NCI-H2227 (cell line): ENCODE measurements around the gene HSD3B1.
"Not testable (repeated sequence)": the region's sequence is repeated elsewhere in the genome, so short reads cannot be mapped to it uniquely, and the experiment has no call there.

Experiments
- DNase-seq: peaks from one replicate; lab custom pipeline; 2025; ENCODE audit not compliant: unreplicated experiment; lab: John Stamatoyannopoulos, UW

HSD3B1 gene

DNA sequence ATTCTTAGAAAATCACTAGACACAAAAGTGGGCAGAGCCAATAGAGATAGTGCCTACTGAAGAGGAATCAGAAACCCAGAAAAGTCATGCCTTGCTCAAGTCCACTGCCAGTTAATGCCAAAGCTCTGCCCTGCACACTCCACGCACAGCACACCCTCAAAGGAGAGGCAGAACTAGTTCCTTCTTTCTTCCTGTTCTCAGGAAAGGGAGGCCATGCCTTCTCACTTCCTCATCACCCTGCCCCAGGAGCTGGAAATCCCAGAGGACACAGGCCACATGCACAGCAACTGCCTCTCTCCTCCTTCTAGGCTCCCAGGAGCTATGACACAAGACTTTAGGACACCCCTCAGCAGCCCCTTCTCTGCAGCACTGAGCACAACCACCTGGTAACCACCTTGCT is 45.6 kb downstream of the HSD3B1 start:
- DNase-seq, result not testable (repeated sequence)

DNA sequence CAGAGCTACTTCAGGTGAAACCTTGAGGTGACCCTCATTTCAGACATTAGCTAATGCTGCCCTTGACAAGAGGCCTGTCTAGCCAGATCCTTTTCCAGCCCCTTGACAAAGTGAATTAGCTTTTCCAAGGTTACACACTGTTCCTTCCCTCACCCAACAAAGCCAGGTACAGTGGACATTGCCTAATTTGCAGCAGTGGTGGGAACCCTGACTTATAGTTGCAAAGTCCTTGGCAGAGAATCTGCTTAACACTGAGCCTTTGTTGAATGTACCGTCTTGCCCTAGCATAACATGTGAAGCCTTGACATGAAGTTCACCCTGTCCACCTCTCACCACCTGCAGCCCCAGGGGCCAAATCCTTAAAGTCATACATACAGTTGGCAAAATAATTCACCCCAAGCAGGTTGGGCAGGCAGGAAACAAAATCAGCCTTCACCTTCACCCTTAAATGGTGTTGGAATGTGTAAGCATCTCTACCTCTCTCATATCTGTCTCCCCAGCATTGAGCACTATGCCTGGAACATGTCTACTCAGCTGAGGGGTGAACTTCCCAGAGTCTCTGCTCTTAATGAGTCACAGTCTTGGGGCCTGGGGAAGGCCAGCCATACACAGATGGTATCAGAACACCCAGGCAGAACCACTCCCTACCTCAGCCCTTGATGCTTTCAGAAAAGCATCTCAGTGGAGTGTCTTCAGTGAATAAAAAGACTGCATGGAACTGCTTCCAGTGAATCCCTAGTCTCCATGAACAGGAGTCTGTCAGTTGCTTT is 46.5 kb downstream of the HSD3B1 start:
- DNase-seq, result not testable (repeated sequence)

DNA sequence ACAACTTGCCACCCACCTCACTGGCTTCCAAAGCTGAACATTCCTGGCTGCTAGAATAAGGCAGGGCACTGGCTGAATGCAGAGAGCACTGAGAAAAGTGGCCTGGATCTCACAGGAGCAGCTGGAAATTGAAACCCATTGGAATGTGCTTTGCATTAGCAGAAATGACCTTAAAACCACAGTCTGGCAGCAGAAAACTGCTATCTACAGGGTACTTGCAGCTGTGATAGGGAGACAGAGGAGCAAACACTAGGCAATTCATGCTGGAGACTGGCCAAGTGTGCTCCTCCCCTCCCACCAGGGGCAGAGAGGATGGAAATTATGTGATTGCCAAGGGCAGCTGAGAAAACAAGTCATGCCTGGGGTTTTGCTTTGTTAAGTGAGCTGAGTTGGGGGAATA is 47.2 kb downstream of the HSD3B1 start:
- DNase-seq, result peak; percentile 91

DNA sequence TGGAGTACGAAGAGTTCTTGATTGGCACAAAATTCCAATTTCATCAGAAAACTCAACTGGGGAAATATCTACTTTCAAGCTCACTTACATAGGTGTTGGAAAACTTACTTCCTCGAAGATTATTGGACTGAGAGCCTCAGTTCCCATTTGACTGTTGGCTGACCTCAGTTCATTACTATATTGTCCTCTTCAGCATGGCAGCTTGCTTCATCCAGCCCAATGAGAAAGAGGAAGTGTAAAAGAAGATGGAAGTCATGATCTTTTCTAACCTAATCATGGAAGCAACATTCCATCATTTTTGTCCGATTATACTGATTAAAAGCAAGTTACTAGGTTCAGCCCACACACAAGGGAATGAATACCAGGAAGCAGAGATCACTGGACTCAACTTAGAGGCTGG is 49.4 kb downstream of the HSD3B1 start:
- no peak for DNase-seq

DNA sequence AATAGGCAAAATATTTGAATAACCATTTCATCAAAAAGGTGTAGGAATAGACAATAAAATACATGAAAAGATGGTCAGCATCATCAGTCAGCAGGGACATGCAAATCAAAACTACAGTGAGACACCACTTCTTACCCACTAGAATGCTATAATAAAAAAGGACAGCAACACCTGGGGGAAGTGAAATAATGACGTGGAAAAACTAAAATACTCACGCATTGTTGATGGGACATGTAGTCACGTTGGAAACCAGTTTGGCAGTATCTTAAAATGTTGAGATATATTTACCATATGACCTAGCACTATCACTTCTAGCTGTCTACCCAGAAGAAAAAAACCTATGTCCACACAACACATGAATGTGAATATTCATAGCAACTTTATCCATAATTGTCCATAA is 53.4 kb downstream of the HSD3B1 start:
- DNase-seq, result not testable (repeated sequence)

DNA sequence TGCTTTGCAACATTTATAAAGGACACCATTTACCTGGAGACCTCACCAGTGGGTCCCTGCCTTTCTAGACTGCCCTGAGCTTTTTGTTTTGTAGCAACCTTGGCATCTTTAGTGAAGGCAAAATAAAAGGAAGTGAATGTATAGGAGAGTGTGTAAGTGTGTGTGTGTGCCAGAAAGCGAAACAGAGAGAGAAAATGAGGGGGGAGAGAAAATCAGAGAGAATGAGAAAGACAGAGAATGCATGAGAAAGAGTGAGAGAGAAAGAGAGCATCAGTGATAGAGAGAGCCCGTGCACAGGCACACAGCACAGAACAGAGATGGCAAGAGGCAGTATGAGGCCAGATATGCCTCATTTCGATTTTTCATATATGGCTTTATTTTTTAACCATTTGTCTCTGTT is 57.5 kb downstream of the HSD3B1 start:
- DNase-seq, result no peak
